Breast epithelium (tissue), 4 donors: Measurements from ENCODE around the gene CCDC33. TPM values are rescaled to one million over a fixed set of nuclear protein-coding genes. Genes with fewer than 3 reads are reported as not detected.

Source experiments
- DNase-seq, 2 donors: peaks; one replicate each; pipeline ENCODE4 v3.0.0-alpha.2; 2019; ENCODE audit warnings: low spot score in 2 of 2
- H3K27ac ChIP-seq, 2 donors: fragments of 200-600 bp; sonication (generic) in 1 of 2; one replicate each; pipeline ENCODE4 v1.5.1; 2016 to 2019; ENCODE audit warnings: mild to moderate bottlenecking in 1 of 2
- H3K27me3 ChIP-seq, 2 donors: fragments of 200-600 bp; sonication (generic) in 1 of 2; one replicate each; pipeline versions ENCODE4 v1.5.1 to v1.6.0; 2017 to 2019; ENCODE audit warnings: control low read depth in 1 of 2, mild to moderate bottlenecking in 1 of 2
- H3K36me3 ChIP-seq: fragments of 200-600 bp; one replicate; pipeline ENCODE4 v1.5.1; 2019
- H3K4me1 ChIP-seq, 2 donors: fragments of 200-600 bp; sonication (generic); one replicate each; pipeline ENCODE4 v1.5.1; 2016 to 2019; ENCODE audit warnings: control low read depth in 1 of 2
- H3K4me3 ChIP-seq, 3 donors: fragments of 200-600 bp; sonication (generic); 1 replicate in 2 of 3; 2 replicates in 1 of 3; pipeline ENCODE4 v1.5.1; 2016 to 2019; ENCODE audit warnings: mild to moderate bottlenecking in 3 of 3, moderate library complexity in 2 of 3
- H3K9me3 ChIP-seq, 2 donors: fragments of 200-600 bp; sonication (generic) in 1 of 2; one replicate each; pipeline ENCODE4 v1.5.1; 2016 to 2019; ENCODE audit warnings: control low read depth in 1 of 2
- CTCF ChIP-seq, 3 donors: fragments of 450-650 bp; IDR thresholded peaks; one replicate each; pipeline ENCODE4 v1.5.1; 2016 to 2017; ENCODE audit warnings: antibody characterized with exemption in 3 of 3, mild to moderate bottlenecking in 3 of 3, moderate library complexity in 3 of 3
- POLR2A ChIP-seq: fragments of 450-650 bp; IDR thresholded peaks from one replicate; pipeline ENCODE4 v1.6.1; 2016; ENCODE audit warnings: antibody characterized with exemption, mild to moderate bottlenecking, moderate library complexity
- POLR2AphosphoS5 ChIP-seq, 3 donors: sonication (generic); formaldehyde crosslinking; IDR thresholded peaks; one replicate each; pipeline ENCODE4 v1.6.1; 2017; ENCODE audit warnings: antibody characterized with exemption in 3 of 3
- intact Hi-C: fragments of 100-400 bp; cut with DNase I; formaldehyde crosslinking; loops from one replicate; pipeline ENCODE4 v1.15.1; 2023; ENCODE audit warnings: low total_unique reads
- total RNA-seq, 3 donors: library from RNA; depleted of rRNA; stranded (reverse); fragments of >200 nt; gene quantifications; one replicate each; pipeline ENCODE4 v1.1.0, GENCODE V29; 2016

Gene CCDC33
- total RNA-seq, 3 donors from 2014 or later, result 0.33 TPM; not detected in 2

GRCh38 chr15:74233851-74234597 lies 2.1 kb upstream of the CCDC33 start:
- no peak for DNase-seq
- H3K27me3 ChIP-seq, result no peaks in the 10 kb centered on the region
- TF ChIP-seq POLR2AphosphoS5 (IDR thresholded peaks at IDR 0.05) (no peak), CTCF (IDR thresholded peaks at IDR 0.05) (no peak), POLR2A (no peak)
- no peaks in the 10 kb centered on the region for H3K36me3 ChIP-seq
- no peak overlapping the region for H3K27ac ChIP-seq
- no peak overlapping the region for H3K4me3 ChIP-seq
- H3K9me3 ChIP-seq, result no peaks in the 10 kb centered on the region
- H3K4me1 ChIP-seq, result no peaks in the 10 kb centered on the region
- intact Hi-C loops, result no loop called here

- intact Hi-C loops, result no loop called here
- Histone ChIP-seq H3K27ac (no peak overlapping the region), H3K4me1 (no peaks in the 10 kb centered on the region), H3K4me3 (no peak overlapping the region), H3K27me3 (no peaks in the 10 kb centered on the region), H3K36me3 (no peaks in the 10 kb centered on the region), H3K9me3 (no peaks in the 10 kb centered on the region)
- DNase-seq, result no peak
- no peak for TF ChIP-seq CTCF (IDR thresholded peaks at IDR 0.05)
- TF ChIP-seq POLR2AphosphoS5 (IDR thresholded peaks at IDR 0.05), result no peak
- TF ChIP-seq POLR2A, result no peak
These were observed 1.6 kb upstream of the CCDC33 start for GRCh38 chr15:74234598-74234875.

- no peak overlapping the region for H3K4me3 ChIP-seq
- no peaks in the 10 kb centered on the region for H3K27me3 ChIP-seq
- H3K36me3 ChIP-seq, result no peaks in the 10 kb centered on the region
- H3K9me3 ChIP-seq, result no peaks in the 10 kb centered on the region
- DNase-seq, result no peak
- no peak overlapping the region for H3K27ac ChIP-seq
- H3K4me1 ChIP-seq, result peaks cover 0 to 8% of the 10 kb centered on the region in 2 donors
- TF ChIP-seq POLR2A, result no peak
- no peak for TF ChIP-seq POLR2AphosphoS5 (IDR thresholded peaks at IDR 0.05)
- no peak for TF ChIP-seq CTCF (IDR thresholded peaks at IDR 0.05)
- intact Hi-C loops, result no loop called here
These were observed 3.1 kb downstream of the CCDC33 start for GRCh38 chr15:74239051-74239705.

- H3K27ac ChIP-seq, result no peak overlapping the region
- peak; percentile 31 to 71 for DNase-seq
- H3K4me1 ChIP-seq, result peaks cover 0 to 8% of the 10 kb centered on the region in 2 donors
- H3K36me3 ChIP-seq, result no peaks in the 10 kb centered on the region
- intact Hi-C loops, result loop anchor here (5.0 kb wide), 1 partner anchor 113 kb away; no protein-coding TSS in a partner anchor
- no peaks in the 10 kb centered on the region for H3K9me3 ChIP-seq
- H3K4me3 ChIP-seq, result no peak overlapping the region
- no peaks in the 10 kb centered on the region for H3K27me3 ChIP-seq
- TF ChIP-seq POLR2AphosphoS5 (IDR thresholded peaks at IDR 0.05) (peak; percentile 31 to 70 (median 45)), CTCF (IDR thresholded peaks at IDR 0.05) (peak in 1 of 3 donors; percentile 21), POLR2A (no peak)
These were observed 4.0 kb downstream of the CCDC33 start for GRCh38 chr15:74240002-74240568.
